Fibroblast of skin of left biceps (primary cell): ENCODE results near the gene GPR107.
"Not testable (repeated sequence)": the region's sequence is repeated elsewhere in the genome, so short reads cannot be mapped to it uniquely, and the experiment has no call there.

Source experiments
- DNase-seq, 2 experiments: peaks; one replicate each; pipeline ENCODE4 v3.0.0-alpha.2; 2013; ENCODE audit warnings: low read depth in 2 of 2

The GPR107 gene

DNA sequence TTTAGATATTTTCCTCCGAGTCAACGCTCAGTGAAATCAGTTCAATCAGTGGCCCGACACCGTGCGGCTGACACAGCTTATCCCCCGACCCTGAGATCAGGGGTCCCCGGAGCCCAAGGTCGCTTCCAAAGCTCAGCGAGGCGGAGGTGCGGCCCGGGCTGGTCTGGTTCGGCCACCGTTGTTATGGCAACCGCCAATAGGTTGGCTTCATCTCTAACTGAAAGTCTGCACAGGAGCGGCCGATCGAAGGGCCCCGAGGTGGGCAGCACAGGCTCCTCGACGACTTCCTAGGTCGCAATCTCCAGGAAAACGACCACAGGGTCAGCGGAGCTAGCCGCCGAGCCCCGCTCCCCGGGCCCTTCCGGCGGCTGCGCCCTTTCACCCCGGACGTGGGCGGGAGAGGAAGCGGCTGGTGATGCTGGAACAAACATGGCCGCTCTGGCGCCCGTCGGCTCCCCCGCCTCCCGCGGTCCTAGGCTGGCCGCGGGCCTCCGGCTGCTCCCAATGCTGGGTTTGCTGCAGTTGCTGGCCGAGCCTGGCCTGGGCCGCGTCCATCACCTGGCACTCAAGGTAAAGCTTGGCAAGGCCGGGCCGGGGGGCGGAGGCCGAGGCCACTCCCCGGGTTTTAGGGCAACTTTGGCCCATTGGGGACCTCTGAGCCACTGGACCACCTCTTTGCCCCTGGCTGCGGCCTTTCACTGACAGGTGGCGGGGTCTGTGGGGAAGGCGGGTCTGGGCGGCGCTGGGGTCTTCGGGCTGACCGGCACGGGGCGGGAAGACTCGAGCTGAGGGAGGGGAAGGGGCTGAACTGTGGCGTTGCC is at the start of gene GPR107:
Gene GPR107, plus strand, starts transcription at position 403 of the 821 bp plus-strand sequence. Its CDS starts 27 bp downstream, at position 430.
- DNase-seq: no peak

DNA sequence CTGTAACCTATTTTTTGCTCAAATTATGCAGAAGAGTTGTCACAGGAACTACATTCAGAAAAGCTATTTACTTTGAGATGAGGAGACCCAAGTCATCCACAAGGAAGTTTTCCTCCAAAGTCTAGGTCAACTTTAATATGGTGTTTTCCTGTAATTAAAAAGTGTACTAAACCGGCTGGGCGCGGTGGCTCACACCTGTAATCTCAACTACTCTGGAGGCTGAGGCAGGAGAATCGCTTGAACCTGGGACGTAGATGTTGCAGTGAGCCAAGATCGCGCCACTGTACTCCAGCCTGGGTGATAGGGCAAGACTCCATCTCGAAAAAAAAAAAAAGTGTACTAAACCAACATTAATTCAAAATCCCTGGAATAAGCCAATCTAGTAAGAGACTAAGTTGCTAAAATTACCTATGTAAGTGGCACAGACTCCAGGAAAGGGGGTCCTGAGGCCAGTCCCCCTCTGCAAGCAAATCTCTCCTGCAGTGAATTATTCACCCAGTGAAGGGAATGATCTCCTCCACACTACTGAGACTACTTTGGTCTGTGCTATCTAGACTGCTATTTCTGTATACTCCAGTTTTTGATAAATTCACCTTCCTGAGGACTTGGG is 49.7 kb upstream of the GPR107 start:
- DNase-seq: no peak

GRCh38 chr9:130006952-130007351 is 46.8 kb upstream of the GPR107 start:
- not testable (repeated sequence) for DNase-seq

- DNase-seq: no peak
Observed at GRCh38 chr9:130008538-130008937, 45.2 kb upstream of the GPR107 start.

DNA sequence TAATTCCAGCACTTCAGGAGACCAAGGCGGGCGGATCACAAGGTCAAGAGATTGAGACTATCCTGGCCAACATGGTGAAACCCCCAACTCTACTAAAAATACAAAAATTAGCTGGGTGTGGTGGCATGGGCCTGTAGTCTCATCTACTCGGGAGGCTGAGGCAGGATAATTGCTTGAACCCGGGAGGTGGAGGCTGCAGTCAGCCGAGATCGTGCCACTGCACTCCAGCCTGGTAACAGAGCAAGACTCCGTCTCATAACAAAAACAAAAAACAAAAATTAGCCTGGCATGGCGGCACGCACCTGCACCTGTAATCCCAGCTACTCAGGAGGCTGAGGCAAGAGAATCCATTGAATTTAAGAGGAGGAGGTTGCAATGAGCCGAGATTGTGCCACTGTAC is 44.2 kb upstream of the GPR107 start:
- not testable (repeated sequence) for DNase-seq

GRCh38 chr9:130010151-130010988 is 43.3 kb upstream of the GPR107 start:
- DNase-seq: no peak

- DNase-seq: no peak
Observed at GRCh38 chr9:130013326-130013725, 40.4 kb upstream of the GPR107 start.

- DNase-seq: no peak
Observed at GRCh38 chr9:130015353-130016019, 38.2 kb upstream of the GPR107 start.

DNA sequence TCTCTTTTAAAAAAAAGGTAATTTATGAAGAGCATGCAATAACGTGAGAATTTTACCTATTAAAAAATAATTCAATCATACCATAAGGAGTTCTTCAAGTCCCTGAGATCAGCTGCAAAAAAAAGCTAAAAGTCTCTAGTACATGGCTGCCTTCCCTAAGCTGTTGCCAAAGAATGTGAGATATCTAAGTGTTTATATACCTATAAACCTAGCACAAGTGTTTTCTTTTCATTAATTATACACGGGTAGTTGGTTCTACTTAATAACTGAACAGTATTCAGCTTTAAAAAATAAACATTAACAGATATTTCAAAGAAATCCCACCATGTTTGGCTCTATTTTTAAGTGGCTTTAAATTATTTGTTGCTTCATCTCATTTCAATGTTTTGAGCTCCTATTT is 36.6 kb upstream of the GPR107 start:
- DNase-seq: no peak

- not testable (repeated sequence) for DNase-seq
Observed at GRCh38 chr9:130017510-130017909, 36.2 kb upstream of the GPR107 start.

DNA sequence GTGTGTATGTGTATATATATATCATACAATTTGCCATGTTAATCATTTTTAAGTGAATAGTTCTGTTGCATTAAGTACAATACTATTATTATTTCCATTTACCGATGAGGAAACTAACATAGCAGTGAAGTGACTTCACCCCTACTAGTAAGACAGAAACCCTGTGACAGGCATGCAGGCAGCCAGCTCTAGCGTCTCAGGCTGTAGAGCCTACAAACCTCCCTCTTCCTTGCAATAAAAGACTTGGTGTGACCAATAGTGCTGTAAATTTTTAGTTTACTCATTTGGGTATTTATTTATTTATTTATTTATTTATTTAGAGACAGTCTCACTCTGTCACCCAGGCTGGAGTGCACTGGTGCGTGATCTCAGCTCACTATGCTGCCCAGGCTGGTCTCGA is 35.4 kb upstream of the GPR107 start:
- no peak for DNase-seq

GRCh38 chr9:130020618-130021017 is 33.1 kb upstream of the GPR107 start:
- DNase-seq: no peak

DNA sequence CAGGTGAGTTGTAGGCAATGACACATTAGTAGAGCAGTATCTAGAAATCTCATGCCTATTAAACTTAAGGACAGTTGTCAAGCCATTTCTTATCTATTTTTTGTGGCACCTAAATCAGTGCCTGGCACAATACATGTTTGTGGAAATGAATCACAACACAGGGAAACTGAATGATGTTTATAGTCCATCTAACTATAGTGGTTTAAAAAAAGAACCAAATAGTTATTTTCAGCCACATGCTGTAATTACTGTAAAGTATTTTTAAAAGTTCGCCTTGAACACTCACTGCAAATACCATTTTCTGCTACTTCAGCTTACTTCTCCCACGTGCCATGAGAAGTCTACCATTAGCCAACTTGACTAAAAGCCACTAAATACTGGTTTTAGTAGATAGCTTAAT is 32.6 kb upstream of the GPR107 start:
- DNase-seq: no peak

DNA sequence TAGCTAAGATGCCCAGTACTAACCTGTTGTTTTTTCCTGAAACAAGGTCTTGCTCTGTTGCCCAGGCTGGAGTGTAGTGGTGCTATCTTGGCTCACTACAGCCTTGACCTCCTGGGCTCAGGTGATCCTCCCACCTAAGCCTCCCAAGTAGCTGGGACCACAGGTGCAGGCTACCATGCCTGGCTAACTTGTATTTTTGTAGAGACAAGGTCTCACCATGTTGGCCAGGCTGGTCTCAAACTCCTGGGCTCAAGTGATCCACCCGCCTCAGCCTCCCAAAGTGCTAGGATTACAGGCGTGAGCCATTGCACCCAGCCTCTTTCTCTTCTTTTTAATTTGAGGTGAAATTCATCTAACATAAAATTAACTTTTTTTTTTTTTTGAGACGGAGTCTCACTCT is 31.9 kb upstream of the GPR107 start:
- DNase-seq: not testable (repeated sequence)

- DNase-seq: no peak
Observed at GRCh38 chr9:130022566-130023143, 31.1 kb upstream of the GPR107 start.

DNA sequence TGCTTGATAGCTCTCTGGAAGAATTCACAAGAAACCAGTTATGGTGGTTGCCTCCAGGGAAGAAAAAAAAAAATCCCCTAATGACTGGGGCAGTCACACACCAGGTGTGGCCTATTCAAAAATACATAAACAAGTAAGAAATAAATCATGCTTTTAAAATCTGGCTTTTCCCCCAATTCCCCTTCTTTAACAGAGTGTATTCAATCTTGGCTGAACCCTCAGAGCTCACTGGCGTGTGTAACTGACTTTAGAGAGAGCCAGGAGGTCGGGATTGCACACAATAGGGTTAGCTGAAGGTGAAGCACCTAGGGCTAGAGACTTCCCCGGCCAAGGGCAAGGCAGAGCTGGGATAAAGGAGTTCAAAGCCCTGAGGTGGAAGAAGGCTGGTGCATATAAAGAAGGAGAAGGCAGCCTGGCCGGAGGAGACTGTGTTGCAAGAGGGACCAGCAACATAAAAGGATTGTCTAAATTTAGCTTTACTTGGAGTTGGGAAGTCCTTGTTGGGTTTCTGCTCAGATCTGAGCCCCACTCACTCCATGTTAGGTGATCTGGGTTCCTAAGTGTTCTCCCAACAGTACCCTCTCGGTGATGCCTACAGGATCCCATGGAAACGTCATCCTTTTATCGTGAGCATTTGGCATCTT is 30.4 kb upstream of the GPR107 start:
- no peak for DNase-seq

GRCh38 chr9:130023994-130024596 is 29.6 kb upstream of the GPR107 start:
- no peak for DNase-seq

- no peak for DNase-seq
Observed at GRCh38 chr9:130024597-130024994, 29.1 kb upstream of the GPR107 start.

GRCh38 chr9:130026583-130027340 is 26.9 kb upstream of the GPR107 start:
- DNase-seq: no peak
